Esophagus (tissue), 2 donors: ENCODE results near the gene IFNE. TPM values are rescaled to one million over a fixed set of nuclear protein-coding genes. Genes with fewer than 3 reads are reported as not detected.

Experiments
- H3K27ac ChIP-seq, 2 donors: one replicate each; pipeline ENCODE4 v1.5.1; 2013; ENCODE audit warnings: low read depth in 2 of 2, mild to moderate bottlenecking in 2 of 2, inconsistent platforms in 1 of 2, low read length in 1 of 2, moderate library complexity in 1 of 2
- H3K27me3 ChIP-seq, 2 donors: one replicate each; pipeline ENCODE4 v1.6.1; 2013; ENCODE audit warnings: low read length in 2 of 2, control low read depth in 1 of 2, mild to moderate bottlenecking in 1 of 2; ENCODE audit not compliant: insufficient read depth in 2 of 2, control insufficient read depth in 1 of 2
- H3K36me3 ChIP-seq, 2 donors: one replicate each; pipeline ENCODE4 v1.6.1; 2013; ENCODE audit warnings: low read length in 1 of 2; ENCODE audit not compliant: control insufficient read depth in 2 of 2, insufficient read depth in 2 of 2
- H3K4me1 ChIP-seq, 2 donors: one replicate each; pipeline ENCODE4 v1.6.1; 2013; ENCODE audit warnings: low read length in 1 of 2; ENCODE audit not compliant: control insufficient read depth in 2 of 2, insufficient read depth in 2 of 2
- H3K4me3 ChIP-seq, 2 donors: one replicate each; pipeline ENCODE4 v1.5.1; 2013; ENCODE audit warnings: low read length in 2 of 2, mild to moderate bottlenecking in 2 of 2, low read depth in 1 of 2, moderate library complexity in 1 of 2
- H3K9me3 ChIP-seq, 2 donors: one replicate each; pipeline ENCODE4 v1.6.1; 2013; ENCODE audit warnings: mild to moderate bottlenecking in 2 of 2, low read depth in 1 of 2, low read length in 1 of 2, moderate library complexity in 1 of 2; ENCODE audit not compliant: control insufficient read depth in 2 of 2, insufficient read depth in 1 of 2
- WGBS, 2 donors: extraction: QIAGEN DNeasy Blood & Tissue Kit; methylation state at CpG; one replicate each; pipeline ENCODE4 v1.1.7; 2013; 5-methylcytosine and 5-hydroxymethylcytosine counted together
- polyA plus RNA-seq, 2 donors: library from polyadenylated mRNA; stranded (reverse); fragments of 200-250 nt; gene quantifications; one replicate each; pipeline ENCODE4 v1.2.3, GENCODE V29; 2013
- donor health status: healthy with polysubstance abuse.
- donor health status: Bipolar disorder and iron deficiency.

IFNE gene
- polyA plus RNA-seq, 2 donors: 0.33 to 2.0 TPM

GRCh38 chr9:21520501-21521228, 38.6 kb upstream of the IFNE start:
- H3K27ac ChIP-seq: no peak overlapping the region
- H3K27me3 ChIP-seq: no peaks in the 10 kb centered on the region
- H3K4me3 ChIP-seq: no peak overlapping the region
- no peaks in the 10 kb centered on the region for H3K9me3 ChIP-seq
- H3K36me3 ChIP-seq: no peaks in the 10 kb centered on the region
- WGBS, 2 donors: 77 to 79% methylated on average over 5 of the region's 5 CpGs
- no peaks in the 10 kb centered on the region for H3K4me1 ChIP-seq

- no peaks in the 10 kb centered on the region for H3K27me3 ChIP-seq
- H3K4me1 ChIP-seq: no peaks in the 10 kb centered on the region
- H3K36me3 ChIP-seq: no peaks in the 10 kb centered on the region
- H3K27ac ChIP-seq: no peak overlapping the region
- H3K9me3 ChIP-seq: no peaks in the 10 kb centered on the region
- H3K4me3 ChIP-seq: no peak overlapping the region
- WGBS, 2 donors: 89 to 95% methylated on average over 2 of the region's 2 CpGs
These were observed 37.8 kb upstream of the IFNE start for GRCh38 chr9:21519855-21520434.

- no peaks in the 10 kb centered on the region for H3K9me3 ChIP-seq
- H3K27ac ChIP-seq: no peak overlapping the region
- 86% methylated on average over 3 of the region's 3 CpGs for WGBS, 2 donors
- no peaks in the 10 kb centered on the region for H3K4me1 ChIP-seq
- H3K4me3 ChIP-seq: no peak overlapping the region
- no peaks in the 10 kb centered on the region for H3K27me3 ChIP-seq
- H3K36me3 ChIP-seq: no peaks in the 10 kb centered on the region
These were observed 34.7 kb upstream of the IFNE start for GRCh38 chr9:21516796-21517195.

GRCh38 chr9:21513431-21513830, 31.3 kb upstream of the IFNE start:
- 74 to 89% methylated on average over 1 of the region's 1 CpG for WGBS, 2 donors
- no peaks in the 10 kb centered on the region for H3K9me3 ChIP-seq
- no peak overlapping the region for H3K27ac ChIP-seq
- H3K4me3 ChIP-seq: no peak overlapping the region
- no peaks in the 10 kb centered on the region for H3K27me3 ChIP-seq
- H3K36me3 ChIP-seq: no peaks in the 10 kb centered on the region
- no peaks in the 10 kb centered on the region for H3K4me1 ChIP-seq

GRCh38 chr9:21510806-21511205, 28.7 kb upstream of the IFNE start:
- H3K9me3 ChIP-seq: no peaks in the 10 kb centered on the region
- no peaks in the 10 kb centered on the region for H3K27me3 ChIP-seq
- H3K36me3 ChIP-seq: no peaks in the 10 kb centered on the region
- no peak overlapping the region for H3K4me3 ChIP-seq
- 55 to 72% methylated on average over 1 of the region's 1 CpG for WGBS, 2 donors
- H3K4me1 ChIP-seq: no peaks in the 10 kb centered on the region
- H3K27ac ChIP-seq: no peak overlapping the region

GRCh38 chr9:21507483-21507790, 25.3 kb upstream of the IFNE start:
- Histone ChIP-seq H3K9me3 (no peaks in the 10 kb centered on the region), H3K4me1 (no peaks in the 10 kb centered on the region), H3K27ac (no peak overlapping the region), H3K36me3 (no peaks in the 10 kb centered on the region), H3K4me3 (no peak overlapping the region), H3K27me3 (no peaks in the 10 kb centered on the region)
- 70 to 93% methylated on average over 3 of the region's 3 CpGs for WGBS, 2 donors

- H3K4me3 ChIP-seq: no peak overlapping the region
- no peaks in the 10 kb centered on the region for H3K4me1 ChIP-seq
- WGBS, 2 donors: 46 to 56% methylated on average over 4 of the region's 4 CpGs
- H3K36me3 ChIP-seq: no peaks in the 10 kb centered on the region
- H3K9me3 ChIP-seq: no peaks in the 10 kb centered on the region
- no peak overlapping the region for H3K27ac ChIP-seq
- no peaks in the 10 kb centered on the region for H3K27me3 ChIP-seq
These were observed 24.7 kb upstream of the IFNE start for GRCh38 chr9:21506626-21507482.

- Histone ChIP-seq H3K4me1 (no peaks in the 10 kb centered on the region), H3K9me3 (no peaks in the 10 kb centered on the region), H3K27ac (no peak overlapping the region), H3K27me3 (no peaks in the 10 kb centered on the region), H3K4me3 (no peak overlapping the region), H3K36me3 (no peaks in the 10 kb centered on the region)
- 74 to 78% methylated on average over 10 of the region's 10 CpGs for WGBS, 2 donors
These were observed 23.5 kb upstream of the IFNE start for GRCh38 chr9:21505425-21506179.

GRCh38 chr9:21504894-21505293, 22.8 kb upstream of the IFNE start:
- Histone ChIP-seq H3K4me1 (no peaks in the 10 kb centered on the region), H3K9me3 (no peaks in the 10 kb centered on the region), H3K27ac (no peak overlapping the region), H3K36me3 (no peaks in the 10 kb centered on the region), H3K27me3 (no peaks in the 10 kb centered on the region), H3K4me3 (no peak overlapping the region)
